H1 (cell line): ENCODE measurements around the gene TMEM161A. TPM values are rescaled to one million over a fixed set of nuclear protein-coding genes. Genes with fewer than 3 reads are reported as not detected.

Source experiments
- BRCA1 ChIP-seq: IDR thresholded peaks from 2 replicates; pipeline ENCODE4 v1.6.1; 2012; ENCODE audit warnings: low read depth, low read length, improper control_type of control experiment
- KDM5A ChIP-seq: fragments of 200-600 bp; IDR thresholded peaks from 2 replicates; pipeline ENCODE4 v1.7.1; 2012; ENCODE audit warnings: mild to moderate bottlenecking, low read length, inconsistent platforms, mixed read lengths
- MAFK ChIP-seq: IDR thresholded peaks from 2 replicates; pipeline ENCODE4 v1.6.1; 2012; ENCODE audit warnings: low read depth, mild to moderate bottlenecking, improper control_type of control experiment, low read length
- SAP30 ChIP-seq: fragments of 300-600 bp; sonication (generic); IDR thresholded peaks from 2 replicates; pipeline ENCODE4 v1.7.1; 2012; ENCODE audit warnings: low read length, moderate library complexity, mild to moderate bottlenecking, inconsistent platforms; ENCODE audit not compliant: insufficient read depth, insufficient replicate concordance
- polyA plus RNA-seq, 7 experiments: library from polyadenylated mRNA; depleted of rRNA in 3 of 7; stranded (reverse) in 5 of 7; unstranded in 2 of 7; fragments of >200 nt in 5 of 7; fragments of 200-250 nt in 2 of 7; gene quantifications; 1 replicate in 5 of 7; 2 replicates in 1 of 7; 4 replicates in 1 of 7; pipeline versions ENCODE4 v1.2.1 to v1.2.3, GENCODE V29; 2011 to 2013; ENCODE audit warnings: missing spikeins in 2 of 7, mixed read lengths in 2 of 7
- total RNA-seq: library from RNA; stranded (reverse); fragmentation: NEBNext Ultra II Directional; extraction: Animal tissue kit (Norgen Biotek cat#: 25700); gene quantifications from 2 replicates; pipeline ENCODE4 v1.2.1, GENCODE V29; 2021
- TF ChIP-seq, protein P1 (sequence below): fragments of 300-600 bp; sonication (generic); IDR thresholded peaks from 2 replicates; pipeline ENCODE4 v1.7.1; 2012; ENCODE audit warnings: low read length, moderate library complexity, mild to moderate bottlenecking, inconsistent platforms; ENCODE audit not compliant: insufficient replicate concordance

The TMEM161A gene
- total and polyA plus RNA-seq, 2 of the 8 experiments (the other 6 are each of a cell fraction or from before 2014, with no cell fraction given) = 47.8 to 103 TPM

DNA sequence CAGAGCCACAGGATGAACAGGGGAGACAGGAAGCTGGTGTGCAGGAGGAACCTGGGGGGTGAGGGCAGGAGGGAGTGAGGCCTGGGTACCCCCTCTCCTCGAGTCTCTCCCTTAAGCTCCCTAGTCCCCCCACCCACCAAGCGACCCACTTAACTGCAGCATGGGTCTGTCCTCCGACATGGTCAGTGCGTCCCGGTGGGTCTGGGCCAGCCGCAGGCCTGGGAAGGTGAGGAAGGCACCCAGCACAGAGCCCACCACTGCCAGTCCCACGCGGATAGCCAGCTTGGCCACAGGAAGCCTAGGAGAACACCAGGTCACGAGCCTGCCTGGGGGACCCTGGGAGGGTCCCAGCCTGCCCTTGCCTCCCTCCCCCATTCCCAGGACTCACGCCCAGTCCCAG, 16.9 kb downstream of the TMEM161A start (continued):
- TF ChIP-seq, protein P1, sequence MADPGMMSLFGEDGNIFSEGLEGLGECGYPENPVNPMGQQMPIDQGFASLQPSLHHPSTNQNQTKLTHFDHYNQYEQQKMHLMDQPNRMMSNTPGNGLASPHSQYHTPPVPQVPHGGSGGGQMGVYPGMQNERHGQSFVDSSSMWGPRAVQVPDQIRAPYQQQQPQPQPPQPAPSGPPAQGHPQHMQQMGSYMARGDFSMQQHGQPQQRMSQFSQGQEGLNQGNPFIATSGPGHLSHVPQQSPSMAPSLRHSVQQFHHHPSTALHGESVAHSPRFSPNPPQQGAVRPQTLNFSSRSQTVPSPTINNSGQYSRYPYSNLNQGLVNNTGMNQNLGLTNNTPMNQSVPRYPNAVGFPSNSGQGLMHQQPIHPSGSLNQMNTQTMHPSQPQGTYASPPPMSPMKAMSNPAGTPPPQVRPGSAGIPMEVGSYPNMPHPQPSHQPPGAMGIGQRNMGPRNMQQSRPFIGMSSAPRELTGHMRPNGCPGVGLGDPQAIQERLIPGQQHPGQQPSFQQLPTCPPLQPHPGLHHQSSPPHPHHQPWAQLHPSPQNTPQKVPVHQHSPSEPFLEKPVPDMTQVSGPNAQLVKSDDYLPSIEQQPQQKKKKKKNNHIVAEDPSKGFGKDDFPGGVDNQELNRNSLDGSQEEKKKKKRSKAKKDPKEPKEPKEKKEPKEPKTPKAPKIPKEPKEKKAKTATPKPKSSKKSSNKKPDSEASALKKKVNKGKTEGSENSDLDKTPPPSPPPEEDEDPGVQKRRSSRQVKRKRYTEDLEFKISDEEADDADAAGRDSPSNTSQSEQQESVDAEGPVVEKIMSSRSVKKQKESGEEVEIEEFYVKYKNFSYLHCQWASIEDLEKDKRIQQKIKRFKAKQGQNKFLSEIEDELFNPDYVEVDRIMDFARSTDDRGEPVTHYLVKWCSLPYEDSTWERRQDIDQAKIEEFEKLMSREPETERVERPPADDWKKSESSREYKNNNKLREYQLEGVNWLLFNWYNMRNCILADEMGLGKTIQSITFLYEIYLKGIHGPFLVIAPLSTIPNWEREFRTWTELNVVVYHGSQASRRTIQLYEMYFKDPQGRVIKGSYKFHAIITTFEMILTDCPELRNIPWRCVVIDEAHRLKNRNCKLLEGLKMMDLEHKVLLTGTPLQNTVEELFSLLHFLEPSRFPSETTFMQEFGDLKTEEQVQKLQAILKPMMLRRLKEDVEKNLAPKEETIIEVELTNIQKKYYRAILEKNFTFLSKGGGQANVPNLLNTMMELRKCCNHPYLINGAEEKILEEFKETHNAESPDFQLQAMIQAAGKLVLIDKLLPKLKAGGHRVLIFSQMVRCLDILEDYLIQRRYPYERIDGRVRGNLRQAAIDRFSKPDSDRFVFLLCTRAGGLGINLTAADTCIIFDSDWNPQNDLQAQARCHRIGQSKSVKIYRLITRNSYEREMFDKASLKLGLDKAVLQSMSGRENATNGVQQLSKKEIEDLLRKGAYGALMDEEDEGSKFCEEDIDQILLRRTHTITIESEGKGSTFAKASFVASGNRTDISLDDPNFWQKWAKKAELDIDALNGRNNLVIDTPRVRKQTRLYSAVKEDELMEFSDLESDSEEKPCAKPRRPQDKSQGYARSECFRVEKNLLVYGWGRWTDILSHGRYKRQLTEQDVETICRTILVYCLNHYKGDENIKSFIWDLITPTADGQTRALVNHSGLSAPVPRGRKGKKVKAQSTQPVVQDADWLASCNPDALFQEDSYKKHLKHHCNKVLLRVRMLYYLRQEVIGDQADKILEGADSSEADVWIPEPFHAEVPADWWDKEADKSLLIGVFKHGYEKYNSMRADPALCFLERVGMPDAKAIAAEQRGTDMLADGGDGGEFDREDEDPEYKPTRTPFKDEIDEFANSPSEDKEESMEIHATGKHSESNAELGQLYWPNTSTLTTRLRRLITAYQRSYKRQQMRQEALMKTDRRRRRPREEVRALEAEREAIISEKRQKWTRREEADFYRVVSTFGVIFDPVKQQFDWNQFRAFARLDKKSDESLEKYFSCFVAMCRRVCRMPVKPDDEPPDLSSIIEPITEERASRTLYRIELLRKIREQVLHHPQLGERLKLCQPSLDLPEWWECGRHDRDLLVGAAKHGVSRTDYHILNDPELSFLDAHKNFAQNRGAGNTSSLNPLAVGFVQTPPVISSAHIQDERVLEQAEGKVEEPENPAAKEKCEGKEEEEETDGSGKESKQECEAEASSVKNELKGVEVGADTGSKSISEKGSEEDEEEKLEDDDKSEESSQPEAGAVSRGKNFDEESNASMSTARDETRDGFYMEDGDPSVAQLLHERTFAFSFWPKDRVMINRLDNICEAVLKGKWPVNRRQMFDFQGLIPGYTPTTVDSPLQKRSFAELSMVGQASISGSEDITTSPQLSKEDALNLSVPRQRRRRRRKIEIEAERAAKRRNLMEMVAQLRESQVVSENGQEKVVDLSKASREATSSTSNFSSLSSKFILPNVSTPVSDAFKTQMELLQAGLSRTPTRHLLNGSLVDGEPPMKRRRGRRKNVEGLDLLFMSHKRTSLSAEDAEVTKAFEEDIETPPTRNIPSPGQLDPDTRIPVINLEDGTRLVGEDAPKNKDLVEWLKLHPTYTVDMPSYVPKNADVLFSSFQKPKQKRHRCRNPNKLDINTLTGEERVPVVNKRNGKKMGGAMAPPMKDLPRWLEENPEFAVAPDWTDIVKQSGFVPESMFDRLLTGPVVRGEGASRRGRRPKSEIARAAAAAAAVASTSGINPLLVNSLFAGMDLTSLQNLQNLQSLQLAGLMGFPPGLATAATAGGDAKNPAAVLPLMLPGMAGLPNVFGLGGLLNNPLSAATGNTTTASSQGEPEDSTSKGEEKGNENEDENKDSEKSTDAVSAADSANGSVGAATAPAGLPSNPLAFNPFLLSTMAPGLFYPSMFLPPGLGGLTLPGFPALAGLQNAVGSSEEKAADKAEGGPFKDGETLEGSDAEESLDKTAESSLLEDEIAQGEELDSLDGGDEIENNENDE = no peak
- TF ChIP-seq KDM5A (no peak), MAFK (no peak), SAP30 (no peak), BRCA1 (no peak)
